GM19438 (cell line): ENCODE measurements around the gene PHLPP2.
A peak's percentile ranks its signal among the peaks of the same experiment; 100 is the strongest.
"Not testable (repeated sequence)": the region's sequence is repeated elsewhere in the genome, so short reads cannot be mapped to it uniquely, and the experiment has no call there.

Experiments used
- ATAC-seq: cut with Tn5 transposase; IDR thresholded peaks from one replicate; pipeline ENCODE4 v1.9.1; 2021; ENCODE audit warnings: low read depth; ENCODE audit not compliant: unreplicated experiment

Gene PHLPP2

DNA sequence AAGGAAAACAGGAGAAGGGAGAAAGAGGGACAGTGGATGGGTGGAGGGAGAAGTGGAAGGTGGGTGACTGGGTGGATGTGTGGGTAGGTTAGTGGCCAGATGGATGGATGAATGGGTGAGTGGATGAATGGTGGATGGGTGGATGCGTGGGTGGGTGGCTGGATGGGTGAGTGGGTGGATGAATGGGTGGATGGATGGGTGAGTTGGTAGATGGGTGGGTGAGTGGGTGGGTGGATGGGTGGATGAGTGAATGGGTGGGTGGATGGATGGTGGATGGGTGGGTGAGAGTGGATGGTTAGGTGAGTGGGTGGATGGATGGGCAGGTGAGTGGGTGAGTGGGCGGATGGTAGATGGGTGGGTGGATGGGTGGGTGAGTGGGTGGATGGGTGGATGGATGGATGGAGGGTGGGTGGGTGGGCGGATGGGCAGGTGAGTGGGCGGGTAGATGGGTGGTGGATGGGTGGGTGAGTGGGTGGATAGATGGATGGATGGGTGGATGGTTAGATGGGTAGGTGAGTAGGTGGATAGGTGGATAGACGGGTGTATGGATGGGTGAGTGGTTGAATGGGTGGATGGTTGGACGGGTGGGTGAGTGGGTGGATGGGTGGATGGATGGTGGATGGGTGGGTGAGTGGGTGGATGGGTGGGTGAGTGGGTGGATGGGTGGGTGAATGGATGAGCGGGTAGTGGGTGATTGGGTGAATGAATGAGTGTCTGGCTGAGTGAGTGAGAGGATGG, 99.2 kb downstream of the PHLPP2 start:
- ATAC-seq: no peak

DNA sequence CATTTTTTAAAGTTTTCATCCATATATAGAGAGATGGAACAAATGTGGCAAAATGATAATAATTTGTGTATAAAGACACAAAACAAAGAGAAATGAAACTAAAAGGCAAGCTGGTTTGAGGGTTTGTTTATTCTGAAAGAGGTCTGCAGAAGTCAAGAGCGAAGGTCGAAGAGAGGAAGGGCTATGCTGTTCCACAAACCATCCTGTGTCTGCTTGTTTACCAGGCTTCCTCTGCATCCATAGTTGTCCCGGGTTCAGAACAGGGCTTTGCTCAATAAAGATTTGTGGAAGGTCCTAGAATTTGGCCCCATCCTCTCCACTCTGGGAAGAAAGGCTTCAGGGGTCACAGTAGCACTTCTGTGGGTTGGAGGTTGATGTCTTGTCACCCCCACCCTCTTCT, 100.9 kb downstream of the PHLPP2 start:
- ATAC-seq: peak; percentile 51

DNA sequence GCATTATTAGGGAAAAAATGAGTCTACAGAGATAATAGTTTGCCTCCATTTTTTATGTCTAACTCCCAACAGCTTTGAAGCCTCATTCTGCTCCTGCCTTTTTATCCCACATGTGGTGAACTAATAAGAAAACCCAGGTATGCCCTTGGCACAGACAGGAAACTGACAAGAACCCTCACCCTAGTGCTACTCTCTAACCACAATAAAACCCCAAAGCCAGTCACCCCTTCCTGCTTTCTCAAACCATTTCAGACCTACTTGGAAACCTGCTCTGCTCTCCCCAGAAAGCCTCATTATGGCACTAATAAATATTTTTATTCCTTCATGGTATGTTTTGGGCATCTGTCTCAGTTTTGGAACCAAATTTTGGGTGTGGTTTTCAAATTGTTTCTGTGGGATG, 102.4 kb downstream of the PHLPP2 start:
- ATAC-seq: no peak

DNA sequence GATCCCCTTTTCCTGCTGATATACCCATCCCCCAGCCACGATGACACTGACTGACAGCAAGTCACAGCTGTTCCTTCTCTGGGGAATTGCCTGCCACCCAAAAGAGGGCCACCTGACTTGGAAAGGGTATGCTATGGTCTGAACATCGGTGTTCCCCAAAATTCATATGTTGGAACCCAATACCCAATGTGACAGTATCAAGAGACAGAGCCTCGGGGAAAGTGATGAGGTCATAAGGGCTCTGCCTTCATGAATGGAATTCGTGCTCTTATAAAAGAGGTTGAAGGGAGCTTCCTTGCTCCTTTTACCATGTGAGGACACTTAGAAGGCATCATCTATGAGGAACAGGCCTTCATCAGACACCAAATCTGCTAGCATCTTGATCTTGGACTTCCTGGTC, 106.1 kb downstream of the PHLPP2 start:
- ATAC-seq: no peak

DNA sequence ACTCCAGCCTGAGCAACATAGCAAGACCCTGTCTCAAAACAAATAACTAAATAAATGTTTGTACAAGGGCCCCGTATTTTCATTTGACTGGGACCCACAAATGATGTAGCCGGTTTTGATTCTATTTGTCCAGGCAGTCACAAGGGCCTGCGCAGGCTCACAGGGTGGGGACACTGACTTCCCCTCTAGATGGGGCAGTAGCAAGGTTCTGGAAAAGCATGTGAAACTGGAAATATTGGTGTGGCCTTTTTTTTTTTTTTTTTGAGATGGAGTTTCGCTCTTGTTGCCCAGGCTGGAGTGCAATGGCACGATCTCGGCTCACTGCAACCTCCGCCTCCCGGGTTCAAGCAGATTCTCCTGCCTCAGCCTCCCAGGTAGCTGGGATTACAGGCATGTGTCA, 109.5 kb downstream of the PHLPP2 start:
- not testable (repeated sequence) for ATAC-seq

DNA sequence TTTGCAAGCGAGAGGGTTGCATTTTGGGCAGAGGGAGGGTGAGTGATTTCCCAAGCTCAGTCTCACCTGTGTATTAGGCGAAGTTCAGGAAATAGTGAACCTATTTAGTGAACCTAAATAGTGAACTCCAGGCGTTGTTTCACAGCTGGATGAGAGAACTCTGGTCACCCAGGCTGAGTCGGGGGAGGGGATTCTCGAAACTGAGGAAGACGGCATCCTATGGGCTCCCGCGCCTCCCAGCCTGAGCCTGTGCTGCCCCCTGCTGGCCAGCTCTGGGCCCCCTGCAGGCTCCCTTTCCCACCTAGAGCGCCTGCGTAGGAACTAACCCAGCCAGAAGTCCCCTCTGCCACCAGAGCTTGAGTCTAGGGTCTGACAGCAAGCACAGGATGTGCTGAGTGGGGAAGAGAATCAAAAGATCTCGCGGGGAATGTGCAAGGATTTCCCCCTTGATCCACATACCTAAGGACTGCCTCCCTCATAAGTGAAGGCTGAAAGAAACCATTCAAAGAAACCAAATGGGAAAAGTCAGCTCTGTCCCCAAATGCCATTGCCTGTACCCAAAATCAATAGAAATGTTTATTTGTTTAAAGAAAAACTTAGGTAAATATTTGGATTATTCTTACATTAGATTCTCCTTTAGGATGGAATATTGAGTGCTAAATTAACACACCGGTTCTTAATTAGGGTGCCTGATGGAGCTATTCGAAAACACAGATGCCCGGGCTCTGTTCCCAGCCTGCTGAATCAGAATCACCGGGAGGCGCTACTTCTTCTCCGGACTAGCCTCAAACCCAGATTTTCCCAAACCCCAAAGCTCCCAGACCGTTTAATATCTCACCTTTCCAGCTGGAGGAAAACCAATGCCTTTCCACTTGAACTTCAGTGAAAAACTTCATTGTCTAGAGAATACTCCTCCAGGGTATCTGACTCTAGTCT, 113.3 kb downstream of the PHLPP2 start:
- ATAC-seq: no peak

DNA sequence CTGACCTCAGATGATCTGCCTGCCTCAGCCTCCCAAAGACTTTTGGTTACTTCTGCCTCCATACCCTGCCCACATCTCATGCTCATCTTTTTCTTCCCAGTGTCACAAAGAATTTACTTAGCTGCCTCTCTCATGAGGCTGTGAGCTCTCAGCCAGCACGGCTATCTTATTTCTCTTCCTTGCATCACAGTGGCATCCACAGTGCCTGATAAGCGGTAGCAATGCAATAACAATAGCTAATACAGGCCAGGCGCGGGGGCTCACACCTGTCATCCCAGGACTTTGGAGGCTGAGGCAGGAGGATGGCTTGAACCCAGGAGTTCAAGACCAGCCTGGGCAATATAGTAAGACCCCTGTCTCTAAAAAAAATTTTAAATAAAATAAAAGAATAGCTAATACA, 114.1 kb downstream of the PHLPP2 start:
- ATAC-seq: no peak

DNA sequence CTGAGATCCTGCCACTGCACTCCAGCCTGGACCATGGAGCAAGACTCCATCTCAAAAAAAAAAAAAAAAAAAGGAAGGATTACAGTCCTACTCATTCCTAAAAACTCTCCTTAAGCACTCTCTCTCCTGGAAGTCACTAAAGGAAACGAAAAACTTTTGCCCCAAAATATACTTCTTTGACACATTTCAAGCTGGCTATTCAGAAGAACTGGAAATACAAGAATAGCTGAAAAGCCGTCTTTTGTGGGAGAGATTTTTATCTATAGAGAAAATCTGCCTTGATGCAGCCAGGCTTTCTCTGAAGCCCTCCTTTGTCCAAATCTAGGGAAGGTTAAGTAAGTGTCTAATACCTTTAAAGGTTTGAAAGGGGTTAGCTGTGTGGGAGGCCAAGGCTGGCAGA, 115.4 kb downstream of the PHLPP2 start:
- no peak for ATAC-seq

DNA sequence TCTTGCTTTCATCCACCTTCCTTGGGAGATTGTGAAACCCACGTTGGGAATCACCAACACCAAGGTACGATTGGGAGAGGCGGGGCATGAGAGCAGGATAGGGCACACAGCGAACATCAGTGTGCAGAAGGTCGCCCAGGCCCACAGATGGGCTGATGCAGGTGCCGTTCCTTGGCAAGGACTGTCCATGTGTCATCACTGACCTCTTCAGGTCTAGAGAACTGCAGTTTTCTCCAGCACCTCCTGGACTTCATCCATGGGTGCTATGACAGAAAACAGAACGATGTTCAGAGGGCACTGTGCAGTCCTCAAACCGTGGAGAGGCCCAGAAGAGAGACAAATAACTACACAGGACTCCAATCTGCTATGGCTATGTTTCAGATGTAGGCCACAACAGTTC, 123.7 kb downstream of the PHLPP2 start:
- ATAC-seq: no peak

DNA sequence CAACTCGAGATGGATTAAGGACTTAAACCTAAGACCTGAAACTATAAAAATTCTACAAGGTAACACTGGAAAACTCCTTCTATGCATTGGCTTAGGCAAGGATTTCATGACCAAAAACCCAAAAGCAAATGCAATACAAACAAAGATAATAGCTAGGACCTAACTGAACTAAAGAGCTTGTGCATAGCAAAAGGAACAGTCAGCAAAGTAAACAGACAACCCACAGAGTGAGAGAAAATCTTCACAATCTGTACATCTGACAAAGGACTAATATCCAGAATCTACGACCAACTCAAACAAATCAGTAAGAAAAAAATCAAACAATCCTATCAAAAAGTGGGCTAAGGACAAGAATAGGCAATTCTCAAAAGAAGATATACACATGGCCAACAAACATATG, 126.1 kb downstream of the PHLPP2 start:
- not testable (repeated sequence) for ATAC-seq

DNA sequence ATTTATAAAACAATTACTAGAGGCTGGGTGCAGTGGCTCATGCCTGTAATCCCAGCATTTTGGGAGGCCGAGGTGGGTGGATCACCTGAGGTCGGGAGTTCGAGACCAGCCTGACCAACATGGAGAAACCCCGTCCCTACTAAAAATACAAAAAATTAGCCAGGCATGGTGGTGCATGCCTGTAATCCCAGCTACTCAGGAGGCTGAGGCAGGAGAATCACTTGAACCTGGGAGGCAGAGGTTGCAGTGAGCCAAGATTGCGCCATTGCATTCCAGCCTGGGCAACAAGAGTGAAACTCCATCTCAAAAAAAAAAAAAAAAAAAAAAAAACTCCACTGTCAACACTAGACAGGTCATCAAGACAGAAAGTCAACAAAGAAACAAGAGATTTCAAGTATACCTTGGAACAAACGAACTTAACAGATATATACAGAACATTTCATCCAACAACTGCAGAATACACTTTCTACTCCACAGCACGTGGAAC, 129.1 kb downstream of the PHLPP2 start:
- not testable (repeated sequence) for ATAC-seq
